Activated CD8-positive, alpha-beta memory T cell treated with anti-CD3 and anti-CD28 coated beads for 24 hours (primary cell): ENCODE measurements around the gene COPG2.
"Not testable (repeated sequence)": the region's sequence is repeated elsewhere in the genome, so short reads cannot be mapped to it uniquely, and the experiment has no call there.

Experiments used
- DNase-seq: peaks from one replicate; pipeline ENCODE4 v3.0.0-alpha.2; 2020

COPG2 gene

DNA sequence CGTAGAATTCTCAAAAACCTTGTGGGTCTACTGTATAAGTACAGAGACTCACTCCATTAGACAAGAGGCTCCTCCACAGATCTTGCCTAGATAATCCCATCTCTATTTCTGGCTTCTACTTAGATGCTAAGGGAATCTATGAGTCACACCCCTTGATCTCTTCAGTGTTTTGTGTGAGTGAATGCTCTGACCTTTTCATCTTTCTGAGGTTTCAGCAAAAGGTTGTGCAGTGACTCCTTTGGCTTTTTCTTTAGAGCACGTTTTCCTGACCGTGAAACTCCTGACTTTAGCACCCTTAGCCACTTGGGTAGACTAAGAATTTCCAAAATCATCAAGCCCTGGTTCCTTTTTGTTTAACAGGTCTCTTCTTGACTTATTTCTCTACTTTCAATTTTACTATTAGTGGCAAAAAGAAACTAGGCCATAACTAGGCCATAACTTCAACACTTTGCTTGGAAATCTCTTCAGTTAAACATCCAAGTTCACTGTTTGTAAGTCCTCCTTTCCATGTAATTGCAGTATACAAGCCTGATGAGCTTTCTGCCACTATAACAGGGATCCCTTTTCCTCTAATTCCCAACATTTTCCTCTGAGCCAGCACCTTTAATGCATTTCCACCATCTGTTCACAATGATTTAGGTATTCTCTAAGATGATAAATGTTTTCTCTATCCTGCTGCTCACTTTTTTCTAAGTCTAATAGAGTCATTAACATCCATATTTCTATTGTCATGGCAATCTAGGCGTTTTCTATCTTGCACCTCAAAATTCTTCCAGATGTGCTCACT is 19.4 kb downstream of the COPG2 start:
- DNase-seq = no peak

DNA sequence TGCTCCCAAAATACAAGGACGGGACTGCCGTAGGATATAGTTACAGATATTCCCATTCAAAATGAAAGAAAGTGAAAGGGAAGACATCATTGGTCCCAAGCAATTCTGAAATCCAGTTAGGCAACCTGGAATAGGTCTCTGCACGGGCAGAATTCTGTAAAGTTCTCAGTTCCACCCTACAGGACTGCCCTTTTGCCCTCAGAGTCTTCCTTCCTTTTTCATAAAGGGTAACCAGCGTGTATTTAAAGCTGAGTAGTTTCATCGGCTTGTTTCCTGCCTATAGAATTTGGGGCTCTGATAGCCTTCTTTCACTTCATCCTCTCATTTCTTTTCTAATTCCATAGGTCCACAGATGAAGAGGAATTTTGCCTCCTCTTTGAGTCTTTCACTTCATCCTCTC is 20.0 kb downstream of the COPG2 start:
- DNase-seq = no peak

DNA sequence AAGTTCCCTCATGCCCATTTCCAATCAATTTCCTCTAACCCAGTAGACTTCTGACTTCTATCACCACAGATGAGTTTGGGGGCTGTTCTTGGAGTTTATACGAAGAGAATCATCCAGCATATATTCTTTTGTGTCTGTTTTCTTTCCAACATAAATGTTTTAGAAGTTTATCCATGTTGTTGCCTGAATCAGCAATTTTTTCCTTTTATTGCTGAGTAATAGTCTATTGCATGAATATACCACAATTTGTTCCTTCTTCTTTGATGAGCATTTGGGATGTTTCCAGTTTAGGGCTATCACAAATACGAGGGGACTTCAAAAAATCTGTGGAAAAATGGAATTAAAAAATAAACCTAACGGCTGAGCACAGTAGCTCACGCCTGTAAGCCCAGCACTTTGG is 26.2 kb downstream of the COPG2 start:
- DNase-seq = no peak

DNA sequence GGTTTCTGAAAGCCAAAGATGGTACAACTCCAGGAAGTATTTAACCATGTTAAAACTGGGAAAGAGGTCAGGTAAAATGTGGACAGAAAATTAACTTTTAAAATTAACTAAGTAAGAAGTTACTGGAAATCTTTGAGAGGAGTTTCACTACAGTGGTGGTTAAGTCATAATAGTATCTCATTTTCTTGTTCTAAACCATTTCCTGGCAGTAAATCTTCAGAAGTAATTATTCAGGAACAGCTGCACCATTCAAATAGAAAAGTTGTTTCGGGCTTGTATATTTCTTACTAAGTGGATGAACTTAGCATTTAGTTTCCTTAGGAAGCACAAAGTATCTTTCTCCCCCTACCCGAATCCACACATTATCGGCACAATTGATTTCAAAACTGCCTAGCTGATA is 27.1 kb downstream of the COPG2 start:
- no peak for DNase-seq

DNA sequence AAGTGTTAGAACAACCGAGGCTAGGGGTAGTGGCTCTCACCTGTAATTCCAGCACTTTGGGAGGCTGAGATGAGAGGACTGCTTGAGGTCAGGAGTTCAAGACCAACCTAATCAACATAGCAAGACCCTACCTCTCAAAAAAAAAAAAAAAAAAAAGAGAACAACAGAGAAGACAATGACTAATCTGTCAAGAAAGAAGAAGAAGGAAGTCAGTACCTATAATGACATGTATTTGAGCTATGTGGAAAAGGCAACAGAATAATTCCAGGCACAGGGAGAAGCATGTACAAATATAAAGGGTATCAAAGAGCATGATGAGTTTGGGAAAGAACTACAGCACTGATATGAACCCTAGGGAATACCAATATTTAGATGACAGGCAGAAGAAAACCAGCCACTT is 27.5 kb downstream of the COPG2 start:
- DNase-seq = no peak

DNA sequence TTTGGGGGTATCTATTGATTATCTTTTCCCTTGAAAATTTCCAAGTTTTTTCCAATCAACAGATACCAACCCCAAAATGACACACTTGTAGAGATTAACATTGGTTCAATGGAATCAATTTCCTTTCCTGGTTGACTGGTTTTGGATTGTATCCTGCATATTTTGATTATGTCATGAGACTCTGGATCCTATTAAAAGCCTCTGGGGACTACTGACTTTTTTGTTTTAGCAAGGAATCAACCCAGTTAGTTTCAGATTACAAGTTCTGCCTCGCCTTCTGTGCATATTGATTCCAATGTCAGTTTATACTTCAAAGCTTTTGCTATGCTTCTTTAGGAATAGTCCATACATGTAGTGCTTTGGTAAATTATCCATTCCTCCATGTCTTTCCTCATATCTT is 29.2 kb downstream of the COPG2 start:
- DNase-seq = no peak

DNA sequence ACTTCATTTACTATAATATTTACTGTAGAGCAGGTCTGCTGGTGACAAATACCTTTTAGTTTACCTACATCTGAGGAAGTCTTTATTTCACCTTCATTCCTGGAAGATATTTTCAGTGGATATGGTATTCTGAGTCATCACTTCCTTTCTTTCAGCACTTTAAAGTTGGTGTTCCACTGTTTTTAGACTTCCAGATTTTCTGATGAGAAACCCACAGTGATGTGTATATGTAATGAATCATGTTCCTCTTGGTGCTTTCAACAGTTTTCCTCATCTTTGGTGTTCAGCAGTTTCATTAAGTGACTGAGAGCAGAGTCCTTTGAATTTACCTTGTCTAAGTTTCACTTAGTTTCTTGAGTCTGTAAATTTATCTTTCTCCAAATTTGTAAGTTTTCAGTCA is 36.4 kb downstream of the COPG2 start:
- no peak for DNase-seq

DNA sequence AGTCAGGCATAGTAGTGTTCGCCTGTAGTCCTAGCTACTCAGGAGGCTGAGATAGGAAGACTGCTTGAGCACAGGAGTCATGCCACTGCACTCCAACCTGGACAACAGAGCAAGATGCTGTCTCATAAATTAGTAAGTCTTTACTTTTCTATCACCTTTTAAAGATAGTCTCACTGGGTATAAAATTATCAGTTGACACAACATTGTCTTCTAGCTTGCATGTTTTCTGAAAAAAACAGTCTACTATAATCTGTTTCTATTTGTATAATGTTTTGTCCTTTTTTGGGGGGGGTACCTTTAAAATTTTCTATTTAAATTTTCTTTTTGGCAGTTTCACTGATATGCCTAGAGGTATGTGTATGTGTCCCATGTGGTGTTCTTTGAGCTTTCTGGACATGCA is 39.6 kb downstream of the COPG2 start:
- no peak for DNase-seq

DNA sequence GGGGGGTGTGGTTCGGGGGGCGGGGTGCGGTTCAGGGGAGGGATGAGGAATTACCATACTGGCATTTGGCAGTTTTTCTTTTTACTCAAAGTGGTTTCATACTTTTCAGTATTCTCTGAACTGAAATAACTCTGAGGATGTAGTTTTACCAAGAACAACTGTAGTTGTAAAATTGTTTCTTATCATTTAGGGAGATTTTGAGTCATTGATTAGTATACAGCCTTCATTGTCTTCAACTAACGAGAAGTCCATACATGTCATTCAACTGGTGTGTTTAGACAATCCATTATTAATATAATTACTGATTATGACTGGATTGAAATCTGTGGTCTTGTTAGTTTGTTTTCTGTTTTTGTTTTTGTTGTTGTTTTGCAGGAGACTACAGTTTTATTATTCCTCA is 40.8 kb downstream of the COPG2 start:
- DNase-seq = no peak

DNA sequence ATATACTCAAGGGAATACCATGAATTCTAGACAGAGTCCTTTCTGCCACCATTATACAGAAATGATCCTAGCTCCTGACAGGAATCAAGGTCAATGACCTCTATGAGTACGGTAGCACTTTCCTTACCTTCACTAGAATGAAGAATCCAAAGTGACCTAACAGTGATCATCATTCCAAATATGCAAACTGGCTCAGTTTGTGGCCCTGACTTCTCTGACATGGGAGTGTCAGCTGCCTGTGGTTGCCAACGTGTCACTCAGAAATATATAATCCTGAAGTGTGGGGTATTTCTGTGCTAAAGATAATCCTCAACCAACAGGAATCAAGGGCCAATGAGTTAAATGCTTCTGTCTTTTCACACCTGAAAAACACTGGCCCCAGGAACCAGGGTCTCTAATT is 45.7 kb downstream of the COPG2 start:
- DNase-seq = no peak

DNA sequence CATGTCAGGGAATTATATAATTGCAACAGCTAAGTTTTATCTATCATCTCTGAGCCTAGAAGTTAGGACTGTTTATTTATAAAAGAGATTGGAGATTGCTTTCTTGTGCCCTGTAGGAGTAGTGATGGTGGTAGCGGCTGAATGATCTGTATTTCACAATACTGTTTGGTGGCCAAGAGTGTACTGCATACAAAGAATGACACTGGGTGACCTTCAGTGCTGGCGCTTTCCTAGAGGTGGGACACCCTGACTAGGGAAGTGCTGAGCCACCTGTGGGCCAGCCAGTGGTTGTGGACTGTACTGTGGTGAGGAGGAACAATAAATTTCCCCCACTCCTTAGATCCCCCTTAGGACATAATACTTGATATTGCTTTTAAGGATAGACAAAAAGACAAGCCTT is 53.0 kb downstream of the COPG2 start:
- no peak for DNase-seq

DNA sequence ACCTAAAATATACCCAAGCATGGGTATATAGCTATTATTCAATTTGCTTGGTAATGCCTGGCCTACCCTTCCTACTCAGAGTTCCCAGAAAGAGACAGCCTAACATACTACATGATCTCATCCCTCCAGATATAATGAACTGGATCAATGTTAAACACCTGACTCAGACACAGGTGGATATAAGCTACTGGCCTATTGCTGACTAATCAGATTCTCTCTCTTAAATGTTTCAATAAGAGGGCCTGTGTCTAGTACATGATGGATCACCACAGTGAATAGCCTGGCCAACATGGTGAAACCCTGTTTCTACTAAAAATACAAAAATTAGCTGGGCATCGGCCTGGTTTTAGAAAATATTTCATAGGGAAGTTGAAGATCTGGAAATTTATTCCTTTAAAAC is 54.1 kb downstream of the COPG2 start:
- no peak for DNase-seq

DNA sequence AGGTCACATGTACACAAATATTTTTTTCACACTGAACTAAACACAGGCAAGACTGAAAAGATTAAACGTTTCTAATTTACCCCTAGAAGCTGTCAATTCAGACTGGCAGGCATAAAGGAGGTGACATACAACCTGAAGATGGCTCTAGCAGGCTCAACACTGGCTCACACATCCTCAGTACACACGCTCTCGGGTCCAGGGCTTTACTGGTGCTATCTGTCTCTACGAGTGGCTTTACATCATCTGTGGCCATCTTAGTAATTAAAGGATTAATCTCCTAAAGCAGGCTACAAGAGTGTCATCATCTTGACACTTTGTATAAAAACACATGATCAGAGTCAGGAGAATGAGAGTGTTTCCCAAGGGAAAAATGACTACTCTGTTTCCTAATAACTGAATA is 57.3 kb downstream of the COPG2 start:
- DNase-seq = no peak

DNA sequence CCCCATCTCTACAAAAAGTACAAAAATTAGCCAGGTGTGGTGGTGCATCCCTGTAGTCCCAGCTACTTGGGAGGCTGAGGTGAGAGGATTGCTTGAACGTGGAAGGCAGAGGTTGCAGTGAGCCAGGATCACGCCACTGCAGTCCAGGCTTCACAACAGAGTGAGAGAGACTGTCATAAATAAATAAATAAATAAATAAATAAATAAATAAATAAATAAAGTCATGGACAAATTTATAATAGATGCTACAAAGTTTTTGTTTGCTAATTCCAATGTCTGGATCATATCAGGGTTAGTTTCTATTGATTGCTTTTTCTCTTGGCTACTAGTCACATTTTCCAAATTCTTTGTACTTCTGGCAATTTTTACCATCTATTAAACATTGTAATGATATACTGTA is 61.5 kb downstream of the COPG2 start:
- not testable (repeated sequence) for DNase-seq

DNA sequence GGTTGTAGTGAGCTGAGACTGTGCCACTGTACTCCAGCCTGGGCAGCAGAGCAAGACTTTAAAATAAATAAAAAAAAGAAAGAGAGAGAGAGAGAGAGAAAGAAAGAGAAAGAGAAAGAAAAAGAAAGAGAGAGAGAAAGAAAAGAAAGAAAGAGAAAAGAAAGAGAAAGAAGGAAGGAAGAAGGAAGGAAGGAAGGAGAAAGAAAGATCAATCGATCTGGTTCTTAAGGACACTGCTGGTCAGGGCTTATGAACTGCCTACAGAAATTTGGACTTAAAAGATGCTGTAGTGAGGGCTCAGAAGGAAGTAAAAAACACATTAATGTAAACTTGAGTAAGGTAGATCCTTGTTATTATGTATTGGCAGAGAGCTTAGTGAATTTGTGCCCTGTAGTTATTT is 62.4 kb downstream of the COPG2 start:
- no peak for DNase-seq

DNA sequence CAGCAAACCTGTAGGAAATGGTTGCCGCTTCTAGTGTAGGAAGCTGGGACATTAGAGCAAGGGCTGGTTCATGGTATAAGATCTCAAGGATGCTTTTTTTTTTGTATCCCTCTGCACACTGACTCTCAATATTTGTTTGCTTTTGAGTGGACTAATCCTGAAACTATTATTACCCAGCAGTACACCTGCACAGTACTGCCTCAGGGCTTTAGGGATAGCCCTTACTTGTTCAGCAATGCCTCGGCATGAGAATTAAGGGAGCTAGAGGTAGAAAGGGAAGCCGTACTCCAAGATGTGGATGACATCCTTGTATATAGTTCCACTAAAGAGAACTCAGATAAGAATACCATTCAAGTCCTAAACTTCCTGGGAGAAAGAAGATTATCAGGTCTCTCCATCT is 70.5 kb downstream of the COPG2 start:
- DNase-seq = no peak

DNA sequence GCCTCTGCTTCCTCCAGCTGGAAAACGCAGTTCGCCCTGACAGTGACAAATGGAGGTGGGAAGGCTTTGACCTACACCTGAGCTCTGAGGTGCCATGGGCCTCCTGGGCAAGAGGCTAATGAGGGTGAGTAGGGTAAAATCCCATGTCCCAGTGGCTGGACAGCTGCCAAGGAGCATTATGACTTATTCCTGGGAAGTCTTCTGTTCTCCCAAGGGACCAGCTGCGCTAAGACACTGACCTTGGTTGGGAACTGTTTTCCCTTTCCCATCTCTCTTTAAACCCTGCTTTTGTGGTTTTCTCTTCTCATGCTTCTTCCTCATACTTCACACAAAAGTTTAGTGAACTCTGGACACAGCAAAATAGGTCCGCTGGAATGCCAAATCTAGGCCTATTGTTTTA is 72.6 kb downstream of the COPG2 start:
- no peak for DNase-seq

DNA sequence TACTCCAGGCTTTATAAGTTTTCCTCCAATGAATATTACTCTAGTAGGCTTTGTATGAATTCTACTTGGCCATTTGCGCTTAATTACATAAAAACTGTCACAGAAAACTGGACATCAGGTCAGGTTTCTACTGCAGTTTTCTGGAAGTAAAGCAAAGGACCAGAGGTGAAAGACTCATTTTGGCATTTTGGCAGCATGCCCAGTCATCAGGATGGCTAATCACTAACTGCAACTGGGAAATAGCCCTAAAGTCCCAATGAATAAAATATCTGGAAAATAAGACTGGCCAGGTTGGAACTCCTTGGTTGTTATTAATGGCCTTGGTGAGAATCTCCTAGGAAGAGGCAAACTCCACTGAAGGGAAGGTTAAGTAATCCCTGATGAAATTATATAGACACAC is 75.5 kb downstream of the COPG2 start:
- no peak for DNase-seq

DNA sequence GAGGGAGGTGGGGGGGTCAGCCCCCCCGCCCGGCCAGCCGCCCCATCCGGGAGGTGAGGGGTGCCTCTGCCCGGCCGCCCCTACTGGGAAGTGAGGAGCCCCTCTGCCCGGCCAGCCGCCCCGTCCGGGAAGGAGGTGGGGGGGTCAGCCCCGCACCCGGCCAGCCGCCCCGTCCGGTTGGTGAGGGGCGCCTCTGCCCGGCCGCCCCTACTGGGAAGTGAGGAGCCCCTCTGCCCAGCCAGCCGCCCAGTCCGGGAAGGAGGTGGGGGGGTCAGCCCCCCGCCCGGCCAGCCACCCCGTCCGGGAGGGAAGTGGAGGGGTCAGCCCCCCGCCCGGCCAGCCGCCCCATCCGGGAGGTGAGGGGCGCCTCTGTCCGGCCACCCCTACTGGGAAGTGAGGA is 77.1 kb downstream of the COPG2 start:
- DNase-seq = not testable (repeated sequence)

DNA sequence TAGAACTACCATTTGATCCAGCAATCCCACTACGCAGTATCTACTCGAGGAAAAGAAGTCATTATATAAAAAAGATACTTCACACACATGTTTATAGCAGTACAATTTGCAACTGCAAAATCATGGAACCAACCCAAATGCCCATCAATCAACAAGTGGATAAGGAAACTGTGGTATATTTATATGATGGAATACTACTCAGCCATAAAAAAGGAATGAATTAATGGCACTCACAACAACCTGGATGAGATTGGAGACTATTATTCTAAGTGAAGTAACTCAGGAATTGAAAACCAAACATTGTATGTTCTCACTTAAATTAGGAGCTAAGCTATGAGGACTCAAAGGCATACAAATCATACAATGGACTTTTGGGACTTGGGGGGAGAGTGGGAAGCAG is 82.6 kb downstream of the COPG2 start:
- not testable (repeated sequence) for DNase-seq

DNA sequence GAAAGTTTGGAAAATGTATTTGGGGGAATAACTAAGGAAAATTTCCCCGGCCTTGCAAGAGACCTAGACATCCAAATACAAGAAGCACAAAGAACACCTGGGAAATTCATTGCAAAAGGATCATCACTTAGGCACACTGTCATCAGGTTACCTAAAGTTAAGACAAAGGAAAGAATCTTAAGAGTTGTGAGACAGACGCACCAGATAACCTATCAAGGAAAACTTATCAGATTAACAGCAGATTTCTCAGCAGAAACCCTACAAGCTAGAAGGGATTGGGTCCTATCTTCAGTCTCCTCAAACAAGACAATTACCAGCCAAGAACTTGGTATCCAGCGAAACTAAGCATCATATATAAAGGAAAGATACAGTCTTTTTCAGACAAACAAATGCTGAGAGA is 93.4 kb downstream of the COPG2 start:
- not testable (repeated sequence) for DNase-seq

DNA sequence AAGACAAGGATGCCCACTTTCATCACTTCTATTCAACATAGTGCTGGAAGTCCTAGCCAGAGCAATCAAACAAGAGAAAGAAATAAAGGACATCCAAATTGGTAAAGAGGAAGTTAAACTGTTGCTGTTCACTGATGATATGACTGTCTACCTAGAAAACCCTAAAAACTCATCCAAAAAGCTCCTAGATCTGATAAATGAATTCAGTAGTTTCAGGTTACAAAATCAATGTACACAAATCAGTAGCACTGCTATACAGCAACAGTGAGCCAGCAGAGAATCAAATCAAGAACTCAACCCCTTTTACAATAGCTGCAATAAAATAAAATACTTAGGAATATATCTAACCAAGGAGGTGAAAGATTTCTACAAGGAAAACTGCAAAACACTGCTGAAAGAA is 98.4 kb downstream of the COPG2 start:
- DNase-seq = not testable (repeated sequence)

DNA sequence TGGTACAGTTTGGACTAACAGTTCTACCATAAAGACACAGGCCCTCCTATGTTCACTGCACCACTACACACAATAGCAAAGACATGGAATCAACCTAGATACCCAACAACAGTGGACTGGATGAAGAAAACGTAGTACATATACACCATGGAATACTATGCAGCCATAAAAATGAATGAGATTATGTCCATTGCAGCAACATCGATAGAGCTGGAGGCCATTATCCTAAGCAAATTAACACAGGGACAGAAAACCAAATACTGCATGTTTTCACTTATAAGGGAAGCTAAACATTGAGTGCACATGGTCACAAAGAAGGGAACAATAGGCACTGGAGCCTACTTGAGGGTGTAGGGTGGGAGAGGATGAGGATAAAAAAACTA is 101.7 kb downstream of the COPG2 start:
- no peak for DNase-seq

DNA sequence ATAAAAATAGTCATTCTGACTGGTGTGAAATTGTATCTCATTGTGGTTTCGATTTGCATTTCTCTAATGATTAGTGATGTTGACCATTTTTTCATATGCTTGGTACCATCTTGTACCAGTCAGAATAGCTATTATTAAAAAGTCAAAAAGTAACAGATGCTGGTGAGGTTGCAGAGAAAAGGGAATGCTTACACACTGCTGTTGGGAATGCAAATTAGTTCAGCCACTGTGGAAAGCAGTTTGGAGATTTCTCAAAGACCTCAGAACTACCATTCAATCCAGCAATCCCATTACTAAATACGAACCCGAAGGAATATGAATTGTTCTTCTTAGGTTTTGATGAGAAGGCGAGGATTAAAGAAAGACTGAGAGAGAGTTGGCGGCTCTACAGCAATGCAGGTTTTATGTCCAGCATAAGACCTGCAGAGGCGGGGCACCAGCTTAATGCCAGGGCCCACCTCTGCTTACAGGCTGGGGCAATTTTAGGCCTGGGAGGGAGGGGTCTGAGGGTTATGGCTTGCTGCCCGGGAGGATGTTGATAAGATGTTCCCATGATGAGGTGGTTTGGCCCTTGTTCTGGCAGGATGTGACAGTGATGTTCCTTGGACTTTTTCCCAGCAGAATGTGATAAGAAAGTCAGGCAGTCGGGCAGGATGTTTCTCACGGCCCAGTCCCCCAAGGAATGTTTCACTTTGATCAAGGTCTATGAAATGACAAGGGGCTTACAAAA is 102.2 kb downstream of the COPG2 start:
- no peak for DNase-seq

DNA sequence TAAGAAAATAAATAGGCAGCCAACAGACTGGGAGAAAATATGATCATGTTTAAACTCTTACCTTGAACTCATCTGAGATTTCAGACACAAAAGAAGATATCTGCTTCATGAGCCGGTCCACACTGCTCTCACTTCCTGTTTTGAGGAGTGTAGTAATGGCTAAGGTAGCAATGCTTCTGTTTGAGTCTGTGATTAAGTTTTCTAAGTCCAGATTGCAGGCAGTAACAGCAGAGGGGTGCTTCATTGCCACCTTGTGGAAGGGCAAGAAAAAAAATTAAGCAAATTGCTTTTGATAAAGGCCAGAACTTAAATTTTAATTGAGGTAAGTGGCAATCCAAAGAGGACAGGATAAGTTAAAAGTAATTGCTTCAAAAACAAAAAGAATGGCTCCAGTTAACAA is 107.6 kb downstream of the COPG2 start:
- DNase-seq = no peak
